Endothelial cell of umbilical vein (primary cell): Measurements from ENCODE around the gene MYRIP. TPM values are rescaled to one million over a fixed set of nuclear protein-coding genes. Genes with fewer than 3 reads are reported as not detected.

Source experiments
- BruUV-seq: library from RNA; stranded (reverse); fragments of 400-500 nt; replicated peaks from 2 replicates; lab custom pipeline; 2021; lab: Mats Ljungman, UMichigan
- CTCF ChIA-PET: fragments of 300-600, 350-600 bp; sonication (Branson Sonifier 250); formaldehyde crosslinking; loops from one replicate; lab custom pipeline; 2021; ENCODE audit warnings: antibody characterized with exemption, inconsistent platforms; lab: Charles Lee
- POLR2A ChIA-PET: fragments of 300-600, 350-600 bp; sonication (Branson Sonifier 250); formaldehyde crosslinking; loops from one replicate; lab custom pipeline; 2021; ENCODE audit warnings: antibody characterized with exemption, inconsistent platforms; lab: Charles Lee
- DNase-seq: peaks from one replicate; pipeline ENCODE4 v3.0.0-alpha.2; 2011; ENCODE audit warnings: low read depth, low spot score
- FAIRE-seq: peaks from 2 replicates; lab custom pipeline; 2011; peaks lifted over from hg19 to GRCh38; lab: Jason Lieb, UNC
- H2AFZ ChIP-seq: 2 replicates; pipeline ENCODE4 v1.6.0; 2012; ENCODE audit warnings: low read depth, low read length, control low read depth, inconsistent platforms
- H3K27ac ChIP-seq: 2 replicates; pipeline ENCODE4 v1.5.1; 2011; ENCODE audit warnings: low read depth, mild to moderate bottlenecking, control low read depth, low read length, moderate library complexity; ENCODE audit not compliant: insufficient read depth
- H3K27me3 ChIP-seq, 2 experiments: 2 replicates each; pipeline versions ENCODE4 v1.6.0 to v1.6.1; 2011; ENCODE audit warnings: low read length in 2 of 2, mixed read lengths in 1 of 2; ENCODE audit not compliant: control insufficient read depth in 2 of 2, insufficient read depth in 2 of 2
- H3K36me3 ChIP-seq, 2 experiments: 2 replicates in 1 of 2; 3 replicates in 1 of 2; pipeline ENCODE4 v1.5.1; 2011; ENCODE audit warnings: low read length in 2 of 2, mild to moderate bottlenecking in 1 of 2, moderate library complexity in 1 of 2; ENCODE audit not compliant: control insufficient read depth in 2 of 2, insufficient read depth in 2 of 2; ENCODE audit errors: extremely low read depth in 1 of 2
- H3K4me1 ChIP-seq: 3 replicates; pipeline ENCODE4 v1.5.1; 2011; ENCODE audit warnings: mild to moderate bottlenecking, low read length; ENCODE audit not compliant: control insufficient read depth, insufficient read depth; ENCODE audit errors: extremely low read depth
- H3K4me2 ChIP-seq: 2 replicates; pipeline ENCODE4 v1.6.1; 2011; ENCODE audit warnings: low read length, control low read depth, mixed read lengths; ENCODE audit not compliant: insufficient read depth
- H3K4me3 ChIP-seq, 3 experiments: fragments of 200-600 bp in 1 of 3; sonication (generic), shearing (Covaris generic) in 1 of 3; replicated peaks in 1 of 3; 2 replicates each; pipeline ENCODE4 v1.5.1; 2011 to 2016; ENCODE audit warnings: control low read depth in 3 of 3, low read length in 3 of 3, mild to moderate bottlenecking in 2 of 3, inconsistent platforms in 1 of 3, low read depth in 1 of 3, moderate library complexity in 1 of 3; ENCODE audit not compliant: insufficient read depth in 1 of 3
- H3K79me2 ChIP-seq: 2 replicates; pipeline ENCODE4 v1.6.0; 2012; ENCODE audit warnings: low read length, inconsistent platforms; ENCODE audit not compliant: control insufficient read depth, insufficient read depth
- H3K9ac ChIP-seq: replicated peaks from 2 replicates; pipeline ENCODE3; 2011; ENCODE audit warnings: low read length, control low read depth; ENCODE audit not compliant: insufficient read depth; ENCODE audit errors: extremely low read depth
- H3K9me1 ChIP-seq: replicated peaks from 3 replicates; pipeline ENCODE4 v1.6.0; 2011; ENCODE audit warnings: mild to moderate bottlenecking, low read length; ENCODE audit not compliant: control insufficient read depth, insufficient read depth; ENCODE audit errors: extremely low read depth
- H3K9me3 ChIP-seq: replicated peaks from 2 replicates; pipeline ENCODE4 v1.5.1; 2012; ENCODE audit warnings: low read length, inconsistent platforms; ENCODE audit not compliant: control insufficient read depth, insufficient read depth
- H4K20me1 ChIP-seq: replicated peaks from 2 replicates; pipeline ENCODE3; 2011; ENCODE audit warnings: mild to moderate bottlenecking, low read length; ENCODE audit not compliant: control insufficient read depth, insufficient read depth; ENCODE audit errors: extremely low read depth
- CTCF ChIP-seq, 2 donors: IDR thresholded peaks; 1 replicate in 1 of 2; 2 replicates in 1 of 2; pipeline ENCODE4 v1.5.1; 2011; ENCODE audit warnings: low read length in 2 of 2, mild to moderate bottlenecking in 2 of 2, moderate library complexity in 2 of 2, control low read depth in 1 of 2, inconsistent platforms in 1 of 2, low read depth in 1 of 2; ENCODE audit not compliant: insufficient read depth in 1 of 2; ENCODE audit errors: extremely low read depth in 1 of 2
- EZH2 ChIP-seq: IDR thresholded peaks from 2 replicates; pipeline ENCODE4 v1.6.1; 2012; ENCODE audit warnings: borderline replicate concordance, low read depth, mild to moderate bottlenecking, moderate library complexity, low read length, inconsistent platforms; ENCODE audit not compliant: severe bottlenecking
- FOS ChIP-seq: IDR thresholded peaks from 2 replicates; pipeline ENCODE4 v1.6.1; 2011; ENCODE audit warnings: mild to moderate bottlenecking, low read length, moderate library complexity, borderline replicate concordance; ENCODE audit not compliant: insufficient read depth
- JUN ChIP-seq: IDR thresholded peaks from 2 replicates; pipeline ENCODE4 v1.6.1; 2011; ENCODE audit warnings: borderline replicate concordance, low read depth; ENCODE audit not compliant: insufficient read length, insufficient read depth
- MAX ChIP-seq: IDR thresholded peaks from 2 replicates; pipeline ENCODE4 v1.6.1; 2011; ENCODE audit not compliant: insufficient read depth, insufficient read length
- MYC ChIP-seq: IDR thresholded peaks from one replicate; pipeline ENCODE4 v1.6.1; 2011; ENCODE audit warnings: mild to moderate bottlenecking, low read depth, low read length
- POLR2A ChIP-seq: IDR thresholded peaks from 2 replicates; pipeline ENCODE4 v1.6.1; 2012; ENCODE audit warnings: low read depth, mild to moderate bottlenecking, control low read depth, low read length
- dilution Hi-C: fragments of 300-500 bp; cut with MboI; formaldehyde crosslinking; loops from one replicate; pipeline ENCODE4 v1.15.0; 2019; ENCODE audit warnings: low sequenced_read_pairs; ENCODE audit not compliant: extremely low pct_ligation_motif_present
- intact Hi-C: fragments of 100-400 bp; cut with micrococcal nuclease; formaldehyde crosslinking; loops from one replicate; pipeline ENCODE4 v1.10.0; 2022
- polyA plus RNA-seq, 4 experiments: library from polyadenylated mRNA; depleted of rRNA in 3 of 4; stranded (reverse) in 3 of 4; unstranded in 1 of 4; fragments of >200 nt; gene quantifications; 2 replicates each; pipeline versions ENCODE4 v1.2.1 to v1.2.3, GENCODE V29; 2011 to 2012; ENCODE audit warnings: missing spikeins in 1 of 4
- total RNA-seq: library from RNA; stranded (reverse); gene quantifications from 2 replicates; pipeline ENCODE4 v1.2.3, GENCODE V29; 2021

MYRIP gene
- total and polyA plus RNA-seq, 2 donors (not counting 3 experiments of a cell fraction or from before 2014, with no cell fraction given): 6.7 to 11.9 TPM

GRCh38 chr3:40109641-40110490, 300.5 kb downstream of the MYRIP start:
- intact Hi-C loops: loop anchor here (1.0 to 5.0 kb wide), 3 partner anchors 298 to 567 kb away; no protein-coding TSS in a partner anchor
- Histone ChIP-seq H4K20me1 (no peaks in the 10 kb centered on the region), H3K4me1 (no peaks in the 10 kb centered on the region), H3K4me2 (no peak overlapping the region), H3K36me3 (no peaks in the 10 kb centered on the region), H3K9me1 (no peaks in the 10 kb centered on the region), H3K4me3 (no peak overlapping the region), H3K27ac (no peak overlapping the region), H3K9me3 (no peaks in the 10 kb centered on the region), H3K9ac (no peak overlapping the region), H2AFZ (no peak overlapping the region), H3K79me2 (no peaks in the 10 kb centered on the region), H3K27me3 (no peaks in the 10 kb centered on the region)
- POLR2A ChIA-PET: no interaction called here
- CTCF ChIA-PET: interaction anchor here (1.4 to 2.0 kb wide), 2 partner anchors 297 to 385 kb away, joined by 7 to 13 read pairs; no protein-coding TSS in a partner anchor
- dilution Hi-C loops: no loop called here
- FAIRE-seq (no peak), DNase-seq (peak; percentile 61)
- no TSS peak for BruUV-seq
- TF ChIP-seq FOS (no peak), POLR2A (no peak), EZH2 (no peak), MAX (no peak), MYC (no peak), CTCF (IDR thresholded peaks at IDR 0.05; ENCODE audit: extremely low read depth in 1 of 2, insufficient read depth in 1 of 2, low read depth in 1 of 2, low read length in 2 of 2) (peak; percentile 28 to 64), JUN (no peak)
